OCI-LY1 (cell line): ENCODE data around the gene CFAP251.

ENCODE experiments used
- CTCF ChIP-seq: fragments of 200-600 bp; sonication (generic), shearing (Covaris generic); IDR thresholded peaks from 2 replicates; pipeline ENCODE4 v1.5.1; 2017; ENCODE audit warnings: mild to moderate bottlenecking, antibody characterized with exemption, low read length, moderate library complexity, mixed read lengths
- EZH2 ChIP-seq: fragments of 200-600 bp; sonication (generic), shearing (Covaris generic); IDR thresholded peaks from 2 replicates; pipeline ENCODE4 v1.8.0; 2017; ENCODE audit warnings: borderline replicate concordance, mixed run types, mild to moderate bottlenecking, antibody characterized with exemption, low read length, moderate library complexity, mixed read lengths

GRCh38 chr12:121989276-121990113 is 71.1 kb downstream of the CFAP251 start:
- TF ChIP-seq CTCF (no peak), EZH2 (no peak)
